GM23248 (cell line): ENCODE measurements around the gene GRWD1. TPM values are rescaled to one million over a fixed set of nuclear protein-coding genes. Genes with fewer than 3 reads are reported as not detected.

Experiments
- DNase-seq: peaks from one replicate; pipeline ENCODE4 v3.0.0-alpha.2; 2015
- H2AFZ ChIP-seq: fragments of 200-600 bp; sonication (generic); 2 replicates; pipeline ENCODE4 v1.6.1; 2016; ENCODE audit warnings: antibody characterized with exemption
- H3F3A ChIP-seq: fragments of 200-600 bp; sonication (generic); 2 replicates; pipeline ENCODE4 v1.6.1; 2016; ENCODE audit warnings: mild to moderate bottlenecking, antibody characterized with exemption, mixed run types; ENCODE audit not compliant: insufficient read depth
- H3K27ac ChIP-seq: fragments of 200-600 bp; sonication (generic); 2 replicates; pipeline ENCODE4 v1.5.1; 2016; ENCODE audit warnings: mild to moderate bottlenecking
- H3K27me3 ChIP-seq: fragments of 200-600 bp; sonication (generic); replicated peaks from 2 replicates; pipeline ENCODE4 v1.6.1; 2016; ENCODE audit warnings: mild to moderate bottlenecking; ENCODE audit not compliant: insufficient read depth
- H3K36me3 ChIP-seq: fragments of 200-600 bp; sonication (generic); 2 replicates; pipeline ENCODE4 v1.6.1; 2016; ENCODE audit warnings: low read depth, mild to moderate bottlenecking
- H3K4me1 ChIP-seq: fragments of 200-600 bp; sonication (generic); 2 replicates; pipeline ENCODE4 v1.6.1; 2016; ENCODE audit warnings: mild to moderate bottlenecking; ENCODE audit not compliant: insufficient read depth
- H3K4me2 ChIP-seq: fragments of 200-600 bp; sonication (generic); one replicate; pipeline ENCODE4 v1.6.1; 2016; ENCODE audit warnings: mild to moderate bottlenecking; ENCODE audit not compliant: unreplicated experiment
- H3K4me3 ChIP-seq: fragments of 200-600 bp; sonication (generic); 2 replicates; pipeline ENCODE4 v1.5.1; 2016; ENCODE audit warnings: mild to moderate bottlenecking
- H3K79me2 ChIP-seq: fragments of 200-600 bp; sonication (generic); 2 replicates; pipeline ENCODE4 v1.6.1; 2016; ENCODE audit warnings: mild to moderate bottlenecking; ENCODE audit not compliant: insufficient read depth
- H3K9ac ChIP-seq: fragments of 200-600 bp; sonication (generic); 2 replicates; pipeline ENCODE4 v1.6.1; 2016; ENCODE audit warnings: mild to moderate bottlenecking
- H3K9me2 ChIP-seq: fragments of 200-600 bp; sonication (generic); 2 replicates; pipeline ENCODE4 v1.6.1; 2016; ENCODE audit warnings: mixed run types, mild to moderate bottlenecking, moderate library complexity; ENCODE audit not compliant: insufficient read depth
- H3K9me3 ChIP-seq: fragments of 200-600 bp; sonication (generic); one replicate; pipeline ENCODE4 v1.6.1; 2017; ENCODE audit warnings: low read depth
- H4K20me1 ChIP-seq: fragments of 200-600 bp; sonication (generic); 2 replicates; pipeline ENCODE4 v1.6.0; 2016; ENCODE audit not compliant: insufficient read depth
- EZH2 ChIP-seq: fragments of 200-600 bp; sonication (generic); IDR thresholded peaks from 2 replicates; pipeline ENCODE4 v1.6.1; 2018; ENCODE audit warnings: antibody characterized with exemption, mild to moderate bottlenecking; ENCODE audit not compliant: insufficient read depth, poor library complexity, severe bottlenecking
- EZH2phosphoT487 ChIP-seq: fragments of 200-600 bp; sonication (generic); IDR thresholded peaks from 2 replicates; pipeline ENCODE4 v1.6.1; 2018; ENCODE audit warnings: antibody characterized with exemption, moderate library complexity, mild to moderate bottlenecking, low read depth; ENCODE audit not compliant: insufficient read depth
- WGBS, 2 experiments: methylation state at CpG; one replicate each; pipeline ENCODE4 v1.1.6; 2015 to 2017; ENCODE audit warnings: low lambda C conversion rate in 2 of 2, low coverage in 1 of 2; ENCODE audit errors: missing lambda C conversion rate in 2 of 2; 5-methylcytosine and 5-hydroxymethylcytosine counted together
- in situ Hi-C: fragments of 300-500 bp; cut with MboI; formaldehyde crosslinking; loops from 2 replicates; pipeline ENCODE4 v1.15.0; 2020
- polyA plus RNA-seq: library from polyadenylated mRNA; unstranded; fragments of >200 nt; fragmentation: Nextera tagmentation; extraction: Ambion mirVana; gene quantifications from 2 replicates; pipeline ENCODE4 v1.2.1, GENCODE V29; 2016
- total RNA-seq: library from RNA; depleted of rRNA; stranded (reverse); fragments of >200 nt; shearing (Covaris generic); gene quantifications from 2 replicates; pipeline ENCODE4 v1.2.3, GENCODE V29; 2014

The GRWD1 gene
- total and polyA plus RNA-seq, 2 experiments from 2014 or later = 34.1 to 36.6 TPM

GRCh38 chr19:48495396-48495795 lies 49.6 kb downstream of the GRWD1 start:
- H3K27ac ChIP-seq = no peak overlapping the region
- no peaks in the 10 kb centered on the region for H3K79me2 ChIP-seq
- H4K20me1 ChIP-seq = no peaks in the 10 kb centered on the region
- H3K9me3 ChIP-seq = no peaks in the 10 kb centered on the region
- WGBS, 2 experiments = 67 to 69% methylated on average over 6 of the region's 6 CpGs
- H3K36me3 ChIP-seq = no peaks in the 10 kb centered on the region
- no peak overlapping the region for H2AFZ ChIP-seq
- in situ Hi-C loops = no loop called here
- no peak for DNase-seq
- H3K9ac ChIP-seq = no peak overlapping the region
- H3F3A ChIP-seq = peaks cover 13% of the 10 kb centered on the region
- H3K4me3 ChIP-seq = no peak overlapping the region
- H3K4me1 ChIP-seq = peaks cover 7% of the 10 kb centered on the region; the same call in 1 of the 2 replicates
- H3K27me3 ChIP-seq = peaks cover 16% of the 10 kb centered on the region
- TF ChIP-seq EZH2phosphoT487 (no peak), EZH2 (no peak)
- H3K9me2 ChIP-seq = no peaks in the 10 kb centered on the region
- H3K4me2 ChIP-seq = no peak overlapping the region

- no peak overlapping the region for H3K4me3 ChIP-seq
- H3K27ac ChIP-seq = no peak overlapping the region
- in situ Hi-C loops = no loop called here
- no peak for TF ChIP-seq EZH2
- no peak for TF ChIP-seq EZH2phosphoT487
- no peaks in the 10 kb centered on the region for H3K36me3 ChIP-seq
- H3K4me2 ChIP-seq = no peak overlapping the region
- H2AFZ ChIP-seq = no peak overlapping the region
- 73 to 77% methylated on average over 25 to 30 of the region's 45 CpGs for WGBS, 2 experiments
- H3K9me3 ChIP-seq = no peaks in the 10 kb centered on the region
- no peaks in the 10 kb centered on the region for H3K79me2 ChIP-seq
- peaks cover 26% of the 10 kb centered on the region for H3K27me3 ChIP-seq
- no peak for DNase-seq
- H4K20me1 ChIP-seq = no peaks in the 10 kb centered on the region
- peaks cover 13% of the 10 kb centered on the region for H3F3A ChIP-seq
- H3K9ac ChIP-seq = no peak overlapping the region
- peaks cover 7% of the 10 kb centered on the region; the same call in 1 of the 2 replicates for H3K4me1 ChIP-seq
- no peaks in the 10 kb centered on the region for H3K9me2 ChIP-seq
These were observed 51.4 kb downstream of the GRWD1 start for GRCh38 chr19:48496959-48497727.

- Histone ChIP-seq H3K4me3 (no peak overlapping the region), H4K20me1 (no peaks in the 10 kb centered on the region), H3K36me3 (no peaks in the 10 kb centered on the region), H3F3A (peaks cover 13% of the 10 kb centered on the region), H3K79me2 (no peaks in the 10 kb centered on the region), H3K27me3 (peaks cover 26% of the 10 kb centered on the region), H3K27ac (no peak overlapping the region), H3K9ac (no peak overlapping the region), H2AFZ (no peak overlapping the region), H3K9me2 (no peaks in the 10 kb centered on the region), H3K4me1 (peaks cover 7% of the 10 kb centered on the region; the same call in 1 of the 2 replicates), H3K4me2 (no peak overlapping the region), H3K9me3 (no peaks in the 10 kb centered on the region)
- TF ChIP-seq EZH2 (no peak), EZH2phosphoT487 (no peak)
- 49 to 58% methylated on average over 28 to 42 of the region's 46 CpGs for WGBS, 2 experiments
- no peak for DNase-seq
- in situ Hi-C loops = no loop called here
These were observed 52.2 kb downstream of the GRWD1 start for GRCh38 chr19:48497728-48498594.

GRCh38 chr19:48498595-48499311 lies 53.0 kb downstream of the GRWD1 start:
- H4K20me1 ChIP-seq = no peaks in the 10 kb centered on the region
- H3K9ac ChIP-seq = no peak overlapping the region
- H3K27ac ChIP-seq = no peak overlapping the region
- no peaks in the 10 kb centered on the region for H3K79me2 ChIP-seq
- no peak for DNase-seq
- H3K27me3 ChIP-seq = peaks cover 26% of the 10 kb centered on the region
- H3F3A ChIP-seq = peaks cover 13% of the 10 kb centered on the region
- no peak overlapping the region for H3K4me2 ChIP-seq
- H3K4me1 ChIP-seq = peaks cover 7% of the 10 kb centered on the region; the same call in 1 of the 2 replicates
- no peaks in the 10 kb centered on the region for H3K36me3 ChIP-seq
- TF ChIP-seq EZH2 (peak; percentile 61), EZH2phosphoT487 (no peak)
- H3K4me3 ChIP-seq = no peak overlapping the region
- in situ Hi-C loops = no loop called here
- H3K9me3 ChIP-seq = no peaks in the 10 kb centered on the region
- H2AFZ ChIP-seq = no peak overlapping the region
- no peaks in the 10 kb centered on the region for H3K9me2 ChIP-seq
- WGBS, 2 experiments = 21 to 24% methylated on average over 13 to 35 of the region's 59 CpGs
